ENCODE measurements around the gene MYO1F. TPM values are rescaled to one million over a fixed set of nuclear protein-coding genes. Genes with fewer than 3 reads are reported as not detected.

MYO1F gene
- total RNA-seq, 1 experiment from 2014 or later: 0.16 TPM

- Mint-ChIP-seq H3K9me3 (ENCODE audit: unreplicated experiment) (no peaks in the 10 kb centered on the region), H3K4me3 (ENCODE audit: unreplicated experiment) (no peak overlapping the region), H3K4me1 (ENCODE audit: insufficient read depth, unreplicated experiment) (peaks cover 26% of the 10 kb centered on the region), H3K36me3 (ENCODE audit: insufficient read depth, unreplicated experiment) (peaks cover 7% of the 10 kb centered on the region), H3K27me3 (ENCODE audit: insufficient read depth, unreplicated experiment) (peaks cover 15% of the 10 kb centered on the region), H3K27ac (ENCODE audit: low read depth, unreplicated experiment) (no peak overlapping the region)
- intact Hi-C loops (cut with micrococcal nuclease): no loop called here
- ChIA-PET CTCF (interaction anchor here (1.0 kb wide), 1 partner anchor 26 kb away, joined by 4 read pairs; no protein-coding TSS in a partner anchor), POLR2A (no interaction called here)
- TF ChIP-seq CTCF (IDR thresholded peaks at IDR 0.05; ENCODE audit: unreplicated experiment): no peak
- BruUV-seq (replicated peaks): no TSS peak
- no peak for DNase-seq (ENCODE audit: unreplicated experiment)
These were observed 34.2 kb upstream of the MYO1F start for GRCh38 chr19:8611391-8611876.

GRCh38 chr19:8610936-8611300 is 33.7 kb upstream of the MYO1F start:
- POLR2A ChIA-PET: no interaction called here
- H3K36me3 Mint-ChIP-seq (ENCODE audit: insufficient read depth, unreplicated experiment): peaks cover 7% of the 10 kb centered on the region
- intact Hi-C loops (cut with micrococcal nuclease): no loop called here
- DNase-seq (ENCODE audit: unreplicated experiment): no peak
- H3K4me3 Mint-ChIP-seq (ENCODE audit: unreplicated experiment): no peak overlapping the region
- CTCF ChIA-PET: no interaction called here
- no TSS peak for BruUV-seq (replicated peaks)
- peaks cover 26% of the 10 kb centered on the region for H3K4me1 Mint-ChIP-seq (ENCODE audit: insufficient read depth, unreplicated experiment)
- peaks cover 11% of the 10 kb centered on the region for H3K27me3 Mint-ChIP-seq (ENCODE audit: insufficient read depth, unreplicated experiment)
- TF ChIP-seq CTCF (IDR thresholded peaks at IDR 0.05; ENCODE audit: unreplicated experiment): no peak
- no peak overlapping the region for H3K27ac Mint-ChIP-seq (ENCODE audit: low read depth, unreplicated experiment)
- H3K9me3 Mint-ChIP-seq (ENCODE audit: unreplicated experiment): no peaks in the 10 kb centered on the region

GRCh38 chr19:8610041-8610935 is 33.0 kb upstream of the MYO1F start, which contains the start of gene ADAMTS10:
TSS of gene ADAMTS10 (minus strand) at chr19:8610715. CDS start at chr19:8605710, 5,005 bp downstream.
- H3K27ac Mint-ChIP-seq (ENCODE audit: low read depth, unreplicated experiment): no peak within 1 kb of the TSS
- TF ChIP-seq CTCF (IDR thresholded peaks at IDR 0.05; ENCODE audit: unreplicated experiment): no peak
- no TSS peak for BruUV-seq (replicated peaks)
- peaks cover 7% of the 10 kb centered on the region for H3K36me3 Mint-ChIP-seq (ENCODE audit: insufficient read depth, unreplicated experiment)
- POLR2A ChIA-PET: no interaction called here
- peaks cover 5% of the 10 kb centered on the region for H3K27me3 Mint-ChIP-seq (ENCODE audit: insufficient read depth, unreplicated experiment)
- CTCF ChIA-PET: no interaction called here
- peaks cover 26% of the 10 kb centered on the region for H3K4me1 Mint-ChIP-seq (ENCODE audit: insufficient read depth, unreplicated experiment)
- H3K9me3 Mint-ChIP-seq (ENCODE audit: unreplicated experiment): no peaks in the 10 kb centered on the region
- intact Hi-C loops (cut with micrococcal nuclease): no loop called here
- no peak for DNase-seq (ENCODE audit: unreplicated experiment)
- H3K4me3 Mint-ChIP-seq (ENCODE audit: unreplicated experiment): no peak within 1 kb of the TSS

- H3K4me3 Mint-ChIP-seq (ENCODE audit: unreplicated experiment): no peak overlapping the region
- H3K4me1 Mint-ChIP-seq (ENCODE audit: insufficient read depth, unreplicated experiment): peaks cover 26% of the 10 kb centered on the region
- no peak overlapping the region for H3K27ac Mint-ChIP-seq (ENCODE audit: low read depth, unreplicated experiment)
- H3K36me3 Mint-ChIP-seq (ENCODE audit: insufficient read depth, unreplicated experiment): peaks cover 7% of the 10 kb centered on the region
- no peak for TF ChIP-seq CTCF (IDR thresholded peaks at IDR 0.05; ENCODE audit: unreplicated experiment)
- no TSS peak for BruUV-seq (replicated peaks)
- no peaks in the 10 kb centered on the region for H3K9me3 Mint-ChIP-seq (ENCODE audit: unreplicated experiment)
- CTCF ChIA-PET: no interaction called here
- intact Hi-C loops (cut with micrococcal nuclease): no loop called here
- DNase-seq (ENCODE audit: unreplicated experiment): no peak
- H3K27me3 Mint-ChIP-seq (ENCODE audit: insufficient read depth, unreplicated experiment): no peaks in the 10 kb centered on the region
- POLR2A ChIA-PET: no interaction called here
These were observed 32.2 kb upstream of the MYO1F start for GRCh38 chr19:8609279-8610040.

Data from MCF 10A (cell line).